ENCODE measurements around the gene DOK5.

DNA sequence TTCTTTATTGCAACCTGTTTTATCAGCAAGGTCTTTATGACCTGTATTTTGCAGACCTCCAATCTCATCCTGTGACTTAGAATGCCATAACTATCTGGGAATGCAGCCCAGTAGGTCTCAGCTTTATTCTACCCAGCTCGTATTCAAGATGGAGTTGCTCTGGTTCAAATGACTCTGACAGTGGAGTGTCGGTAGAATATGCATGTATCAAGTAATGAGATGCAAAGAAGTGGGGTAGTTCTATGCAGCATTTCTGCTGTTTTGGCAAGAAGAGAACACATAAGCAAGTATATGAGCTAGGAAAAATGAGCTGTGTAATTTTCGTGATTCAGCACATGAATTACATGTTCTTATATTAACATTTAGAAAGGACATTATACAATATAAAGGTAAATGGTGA lies 185.9 kb downstream of the DOK5 start:
- TF ChIP-seq, protein P1, sequence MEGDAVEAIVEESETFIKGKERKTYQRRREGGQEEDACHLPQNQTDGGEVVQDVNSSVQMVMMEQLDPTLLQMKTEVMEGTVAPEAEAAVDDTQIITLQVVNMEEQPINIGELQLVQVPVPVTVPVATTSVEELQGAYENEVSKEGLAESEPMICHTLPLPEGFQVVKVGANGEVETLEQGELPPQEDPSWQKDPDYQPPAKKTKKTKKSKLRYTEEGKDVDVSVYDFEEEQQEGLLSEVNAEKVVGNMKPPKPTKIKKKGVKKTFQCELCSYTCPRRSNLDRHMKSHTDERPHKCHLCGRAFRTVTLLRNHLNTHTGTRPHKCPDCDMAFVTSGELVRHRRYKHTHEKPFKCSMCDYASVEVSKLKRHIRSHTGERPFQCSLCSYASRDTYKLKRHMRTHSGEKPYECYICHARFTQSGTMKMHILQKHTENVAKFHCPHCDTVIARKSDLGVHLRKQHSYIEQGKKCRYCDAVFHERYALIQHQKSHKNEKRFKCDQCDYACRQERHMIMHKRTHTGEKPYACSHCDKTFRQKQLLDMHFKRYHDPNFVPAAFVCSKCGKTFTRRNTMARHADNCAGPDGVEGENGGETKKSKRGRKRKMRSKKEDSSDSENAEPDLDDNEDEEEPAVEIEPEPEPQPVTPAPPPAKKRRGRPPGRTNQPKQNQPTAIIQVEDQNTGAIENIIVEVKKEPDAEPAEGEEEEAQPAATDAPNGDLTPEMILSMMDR (IDR thresholded peaks at IDR 0.05) = no peak
- TF ChIP-seq POLR2A (IDR thresholded peaks at IDR 0.05) = no peak
- TF ChIP-seq POLR2AphosphoS5 (IDR thresholded peaks at IDR 0.05) = no peak
- no peak for TF ChIP-seq EP300 (IDR thresholded peaks at IDR 0.05; ENCODE audit: low read depth)
